ENCODE data around the gene E2F2.
A peak's percentile ranks its signal among the peaks of the same experiment; 100 is the strongest.
"Not testable (repeated sequence)": the region's sequence is repeated elsewhere in the genome, so short reads cannot be mapped to it uniquely, and the experiment has no call there.

E2F2 gene

GRCh38 chr1:23522244-23522982, 8.6 kb downstream of the E2F2 start:
- no peak for DNase-seq

DNA sequence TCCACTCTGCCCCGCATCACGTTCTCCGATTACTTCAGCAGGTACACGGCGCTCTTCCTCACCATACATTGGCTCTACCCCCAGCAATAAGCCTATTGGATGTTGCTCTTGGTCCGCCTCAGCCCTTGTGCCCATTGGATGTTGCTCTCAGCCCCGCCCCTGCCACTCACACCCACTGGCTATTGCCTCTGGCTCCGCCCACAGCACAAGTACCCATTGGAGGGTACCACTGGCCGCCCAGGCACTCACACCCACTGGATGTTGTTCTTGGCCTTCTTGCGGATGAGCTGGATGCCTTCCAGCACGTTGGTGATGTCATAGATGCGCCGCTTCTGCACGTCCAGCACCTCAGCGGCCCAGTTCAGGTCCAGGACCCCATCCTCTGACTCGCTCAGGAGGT, 9.4 kb downstream of the E2F2 start:
- DNase-seq = no peak

GRCh38 chr1:23517581-23517980, 13.5 kb downstream of the E2F2 start:
- DNase-seq = no peak

GRCh38 chr1:23515905-23516304, 15.1 kb downstream of the E2F2 start:
- DNase-seq = no peak

GRCh38 chr1:23514111-23514679, 16.8 kb downstream of the E2F2 start:
- DNase-seq = no peak

DNA sequence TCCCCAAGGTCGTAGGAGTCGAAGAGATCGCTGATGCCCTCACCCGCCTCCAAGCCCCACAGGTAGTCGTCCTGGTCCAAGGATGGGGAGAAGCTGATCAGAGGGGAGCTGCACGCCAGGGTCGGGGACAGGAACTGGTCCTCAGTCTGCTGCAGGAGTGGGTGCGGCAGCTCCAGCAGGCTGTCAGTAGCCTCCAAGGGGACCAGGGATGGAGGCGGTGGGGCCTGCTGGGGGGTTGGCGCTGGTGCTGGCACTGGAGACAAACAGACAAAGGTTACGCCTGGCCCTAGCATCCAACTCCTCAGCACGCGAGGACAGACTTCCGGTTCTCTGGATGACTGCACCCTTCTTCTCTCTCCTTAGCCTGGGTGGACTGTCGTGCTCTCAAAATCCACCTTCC, 21.1 kb downstream of the E2F2 start:
- no peak for DNase-seq

- DNase-seq = no peak
These were observed 24.5 kb downstream of the E2F2 start for GRCh38 chr1:23506376-23507107.

- no peak for DNase-seq
These were observed 25.2 kb downstream of the E2F2 start for GRCh38 chr1:23505851-23506250.

DNA sequence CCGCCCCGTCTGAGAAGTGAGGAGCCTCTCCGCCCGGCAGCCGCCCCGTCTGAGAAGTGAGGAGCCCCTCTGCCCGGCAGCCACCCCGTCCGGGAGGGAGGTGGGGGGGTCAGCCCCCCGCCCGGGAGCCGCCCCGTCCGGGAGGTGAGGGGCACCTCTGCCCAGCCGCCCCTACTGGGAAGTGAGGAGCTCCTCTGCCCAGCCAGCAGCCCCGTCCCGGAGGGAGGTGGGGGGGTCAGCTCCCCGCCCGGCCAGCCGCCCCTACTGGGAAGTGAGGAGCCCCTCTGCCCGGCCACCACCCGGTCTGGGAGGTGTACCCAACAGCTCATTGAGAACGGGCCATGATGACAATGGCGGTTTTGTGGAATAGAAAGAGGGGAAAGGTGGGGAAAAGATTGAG, 26.9 kb downstream of the E2F2 start:
- DNase-seq = not testable (repeated sequence)

- DNase-seq = no peak
These were observed 28.1 kb downstream of the E2F2 start for GRCh38 chr1:23502951-23503350.

DNA sequence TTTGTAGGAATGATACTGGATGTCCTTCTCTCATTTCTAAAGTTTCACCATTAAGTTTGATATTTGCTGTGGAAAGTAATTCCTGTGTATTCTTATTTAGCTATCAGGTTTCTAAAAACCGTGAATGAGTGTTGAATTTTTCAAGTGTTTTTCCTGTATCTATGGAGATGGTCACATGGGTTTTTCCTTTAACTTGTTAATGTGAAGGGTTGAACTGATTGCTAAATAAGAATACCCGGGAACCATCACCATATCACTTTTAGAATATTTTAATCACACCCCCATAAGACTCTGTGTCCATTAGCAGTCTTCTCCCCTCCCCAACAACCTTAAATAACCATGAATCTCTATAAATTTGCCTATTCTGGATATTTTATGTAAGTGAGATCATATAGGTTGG, 30.6 kb downstream of the E2F2 start:
- no peak for DNase-seq

DNA sequence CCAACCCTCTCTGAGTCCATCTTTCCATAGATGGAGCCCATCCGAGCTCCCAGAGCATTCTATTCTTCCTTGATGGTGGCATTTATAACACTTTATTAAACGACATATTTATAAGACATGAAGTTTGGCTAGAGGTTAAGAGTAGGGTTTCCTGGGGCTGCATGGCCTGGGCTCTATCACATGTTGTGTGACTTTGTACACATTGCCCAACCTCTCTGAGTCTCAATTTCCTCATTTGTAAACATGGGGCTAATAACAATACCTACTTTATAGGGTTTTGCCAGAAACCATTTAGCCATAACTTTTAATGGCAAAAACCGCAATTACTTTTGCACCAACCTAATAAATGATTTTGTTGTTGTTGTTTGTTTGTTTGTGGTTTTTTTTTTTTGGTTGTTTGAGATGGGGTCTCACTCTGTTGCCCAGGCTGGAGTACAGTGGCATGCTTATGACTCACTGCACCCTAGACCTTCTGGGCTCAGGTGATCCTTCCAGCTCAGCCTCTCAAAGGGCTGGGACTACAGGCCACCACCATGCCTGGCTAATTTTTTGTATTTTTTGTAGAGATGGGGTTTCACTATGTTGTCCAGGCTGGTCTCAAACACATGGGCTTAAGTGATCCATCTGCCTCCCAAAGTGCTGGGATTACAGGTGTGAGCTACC, 33.1 kb downstream of the E2F2 start:
- DNase-seq = no peak

DNA sequence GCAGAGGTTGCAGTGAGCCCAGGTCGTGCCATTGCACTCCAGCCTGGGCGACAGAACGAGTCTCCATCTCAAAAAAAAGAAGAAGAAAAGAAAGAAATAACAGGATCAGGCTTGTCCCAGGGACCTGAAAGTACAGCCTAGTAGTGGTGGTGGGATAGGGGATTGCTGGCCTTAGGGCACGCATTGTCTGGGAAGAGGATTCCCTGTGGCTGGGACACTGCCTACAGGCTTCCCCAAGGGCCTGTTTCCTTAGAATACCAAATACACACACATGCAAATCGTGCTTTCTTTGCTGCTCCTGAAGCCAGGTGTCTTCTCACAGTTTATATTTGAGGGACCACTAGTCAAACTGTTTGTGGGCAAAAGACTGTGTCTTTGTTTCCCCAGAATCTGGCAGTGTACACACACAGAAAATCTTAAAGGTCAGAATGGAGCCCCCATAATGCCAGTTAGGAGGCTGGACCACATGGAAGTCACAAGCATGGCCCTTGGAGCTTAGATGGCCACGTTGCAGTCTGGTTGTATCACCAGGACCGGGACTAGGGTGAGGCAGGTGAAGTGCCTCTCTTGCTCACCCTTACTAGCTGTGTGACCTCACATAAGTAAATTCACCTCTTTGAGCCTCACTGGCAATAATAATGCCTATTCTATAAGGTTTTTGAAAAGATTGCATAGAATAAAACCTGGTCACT, 34.4 kb downstream of the E2F2 start:
- no peak for DNase-seq

- not testable (repeated sequence) for DNase-seq
These were observed 36.2 kb downstream of the E2F2 start for GRCh38 chr1:23494836-23495235.

GRCh38 chr1:23492776-23493175, 38.3 kb downstream of the E2F2 start:
- DNase-seq = not testable (repeated sequence)

DNA sequence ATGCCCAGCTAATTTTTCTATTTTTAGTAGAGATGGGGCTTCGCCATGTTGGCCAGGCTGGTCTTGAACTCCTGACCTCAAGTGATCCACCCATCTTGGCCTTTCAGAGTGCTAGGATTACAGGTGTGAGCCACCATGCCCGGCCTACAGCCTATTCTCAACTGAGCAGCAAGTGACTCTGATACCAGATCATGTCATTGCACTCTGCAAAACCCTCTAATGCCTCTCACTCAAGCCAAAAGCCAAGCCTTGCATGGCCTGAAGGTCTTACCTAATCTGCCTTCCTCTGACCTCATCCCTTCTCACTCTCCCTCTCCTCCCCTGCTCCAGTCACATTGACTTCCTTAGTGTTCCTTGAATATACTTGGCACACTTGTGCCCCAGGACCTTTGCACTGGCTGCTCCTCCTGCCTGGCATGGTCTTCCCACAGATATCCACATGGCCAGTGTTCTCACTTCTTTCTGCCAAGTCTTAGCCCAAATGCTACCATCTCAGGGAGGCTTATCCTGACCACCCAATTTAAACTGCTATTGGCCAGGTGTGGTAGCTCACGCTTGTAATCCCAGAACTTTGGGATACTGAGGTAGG, 38.8 kb downstream of the E2F2 start:
- DNase-seq = no peak

DNA sequence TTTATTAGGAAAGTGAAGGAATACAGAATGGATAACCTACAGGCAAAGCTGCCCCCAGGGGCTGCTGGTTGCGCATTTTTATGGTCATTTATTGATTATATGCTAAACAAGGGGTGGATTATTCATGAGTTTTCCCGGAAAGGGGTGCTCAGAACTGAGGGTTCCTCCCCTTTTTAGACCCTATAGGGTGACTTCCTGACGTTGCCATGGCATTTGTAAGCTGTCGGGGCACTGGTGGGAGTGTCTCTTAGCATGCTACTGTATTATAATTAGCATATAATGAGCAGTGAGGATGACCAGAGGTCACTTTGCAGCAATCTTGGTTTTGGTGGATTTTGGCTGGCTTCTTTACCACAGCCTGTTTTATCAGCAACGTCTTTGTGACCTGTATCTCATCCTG, 41.2 kb downstream of the E2F2 start:
- no peak for DNase-seq

- no peak for DNase-seq
These were observed 46.1 kb downstream of the E2F2 start for GRCh38 chr1:23485002-23485332.

DNA sequence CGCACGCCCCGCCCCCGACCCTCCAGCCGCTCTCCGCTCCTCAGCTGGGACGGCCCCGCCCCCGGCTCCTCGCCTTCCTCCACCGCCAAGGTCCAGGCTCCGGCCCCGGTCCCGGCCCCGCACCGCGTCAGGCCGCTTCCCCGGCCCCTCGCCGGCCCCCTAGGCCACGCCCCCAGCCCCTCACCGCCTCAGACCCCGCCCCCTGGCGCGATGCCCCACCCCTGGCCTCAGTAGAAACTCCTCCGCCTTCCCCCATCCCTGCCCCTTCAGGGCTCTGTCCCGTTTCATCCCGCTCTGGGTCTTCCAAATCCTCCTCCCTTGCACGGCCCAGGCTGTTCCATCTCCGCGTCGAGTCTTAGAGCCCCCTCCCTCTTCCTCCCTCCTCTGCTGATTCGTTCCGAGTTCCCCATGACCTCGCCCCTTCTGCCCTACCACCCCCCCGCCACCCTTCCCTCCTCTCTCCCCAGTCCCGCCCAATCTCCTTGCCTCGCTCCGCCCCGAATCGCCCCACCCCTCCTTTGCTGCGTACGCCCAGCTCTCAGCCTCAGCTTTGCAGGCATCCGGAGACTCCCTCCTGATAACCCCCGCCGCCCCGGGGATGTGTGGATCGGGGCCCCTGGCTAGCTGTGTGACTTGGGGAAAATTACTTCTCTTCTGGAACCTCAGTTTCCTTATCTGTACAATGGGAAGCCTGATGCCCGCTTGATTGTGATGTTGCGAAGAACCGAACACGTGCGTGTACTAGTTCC, 46.6 kb downstream of the E2F2 start:
- DNase-seq = peak; percentile 81 to 84

DNA sequence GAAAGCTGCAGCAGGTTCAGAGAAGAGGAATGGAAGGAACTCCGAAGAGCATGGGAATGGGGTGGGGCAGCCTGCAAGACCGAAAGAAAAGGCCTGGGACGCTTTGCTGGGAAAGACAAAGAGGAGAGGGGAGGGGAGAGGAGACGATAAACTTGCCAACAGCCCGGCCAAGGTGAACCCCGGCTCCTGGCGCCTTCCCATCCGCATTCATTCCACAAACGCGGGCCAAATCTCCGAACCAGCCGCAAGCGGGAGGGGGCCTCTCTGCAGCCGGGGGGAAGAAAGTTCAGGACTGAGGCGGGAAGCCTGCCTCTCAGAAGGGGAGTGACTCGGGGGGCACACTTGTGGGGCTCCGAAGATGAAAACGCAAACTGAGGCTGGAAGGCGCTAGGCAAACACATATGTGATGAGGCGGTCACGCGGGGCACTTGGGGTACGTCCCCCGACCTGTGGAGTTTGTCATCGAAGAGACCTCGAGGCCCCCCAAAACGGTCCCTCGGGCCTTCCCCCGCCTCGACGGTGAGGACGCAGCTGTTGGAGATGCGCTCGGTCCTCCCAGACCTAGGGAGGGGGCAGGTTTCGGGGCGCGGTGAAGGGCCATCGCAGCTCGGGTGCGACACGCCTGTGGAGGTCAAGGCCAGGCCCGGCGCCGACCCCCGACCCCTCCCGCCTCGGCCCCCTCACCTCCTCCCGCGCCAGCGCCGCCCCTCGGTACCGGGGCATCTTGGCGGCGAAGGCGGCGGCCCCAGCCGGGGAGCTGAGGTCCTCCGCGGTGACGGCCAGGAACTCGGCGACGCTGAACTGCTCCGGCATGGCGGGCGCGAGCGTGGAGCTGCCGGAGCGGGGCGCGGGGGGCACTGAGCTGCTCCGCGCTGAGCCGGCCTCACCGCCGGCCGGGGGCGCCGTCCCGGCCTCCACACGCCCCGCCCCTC, 47.4 kb downstream of the E2F2 start, which contains the start of gene ASAP3:
Gene ASAP3 (minus strand): TSS at position 859 of the 932 bp plus-strand sequence. CDS start 46 bp downstream, at position 813.
- DNase-seq = peak in 1 of 2 experiments; percentile 29

- DNase-seq = no peak
These were observed 49.1 kb downstream of the E2F2 start for GRCh38 chr1:23481904-23482303.

Measured in Kasumi-1 (cell line).